GM19395 (cell line): ENCODE measurements around the gene DTNB.

ENCODE experiments used
- ATAC-seq: cut with Tn5 transposase; IDR thresholded peaks from one replicate; pipeline ENCODE4 v1.9.1; 2021; ENCODE audit warnings: mild to moderate bottlenecking, moderate library complexity; ENCODE audit not compliant: unreplicated experiment

DTNB gene

GRCh38 chr2:25332571-25332970 lies 340.8 kb downstream of the DTNB start:
- no peak for ATAC-seq

GRCh38 chr2:25331686-25332365 lies 341.6 kb downstream of the DTNB start:
- no peak for ATAC-seq

GRCh38 chr2:25330937-25331336 lies 342.4 kb downstream of the DTNB start:
- ATAC-seq, result no peak

DNA sequence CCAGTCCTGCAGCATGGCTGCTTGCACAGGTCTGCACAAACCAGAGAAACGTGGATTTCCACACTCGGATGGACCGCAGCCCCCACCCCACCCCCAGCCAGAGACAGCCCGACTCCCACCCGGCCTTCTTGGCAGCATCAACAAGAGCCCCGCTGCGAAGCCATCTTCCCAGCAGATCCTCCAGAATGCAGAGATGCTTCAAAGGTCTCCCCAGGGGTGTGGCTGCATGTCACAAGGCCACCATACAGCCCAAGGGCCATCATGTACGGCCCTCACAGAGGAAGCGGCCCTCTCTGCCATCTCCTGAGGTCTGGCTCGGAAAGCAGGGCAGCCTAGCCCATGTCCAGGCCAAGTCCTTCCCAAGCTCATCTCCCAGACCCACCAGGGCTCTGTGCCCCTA lies 343.1 kb downstream of the DTNB start:
- no peak for ATAC-seq

GRCh38 chr2:25328152-25329085 lies 345.0 kb downstream of the DTNB start:
- ATAC-seq, result no peak
